ENCODE results near the gene DIS3L. TPM values are rescaled to one million over a fixed set of nuclear protein-coding genes. Genes with fewer than 3 reads are reported as not detected.

DIS3L gene
- total RNA-seq, 1 donor from 2014 or later = 18.6 TPM

DNA sequence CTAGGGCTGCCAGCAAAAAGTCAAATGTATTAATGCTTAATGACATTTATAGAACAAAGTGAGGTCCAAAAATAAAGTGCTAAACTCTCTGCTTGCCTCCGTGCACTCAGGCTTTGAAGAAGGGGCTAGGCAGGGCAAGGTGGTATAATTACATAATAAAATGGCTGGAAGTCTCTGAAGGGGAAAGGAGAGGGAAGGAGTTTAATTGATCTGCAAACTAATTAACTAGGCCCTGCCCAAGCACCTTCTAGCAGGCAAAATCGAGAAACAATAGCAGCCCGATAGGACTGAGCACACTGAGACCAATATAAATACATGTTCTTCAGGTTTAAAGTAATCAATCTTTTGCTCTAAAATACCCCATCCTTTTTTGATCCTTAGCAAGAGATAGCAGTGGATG, 13.0 kb downstream of the DIS3L start:
- TF ChIP-seq, protein P1, sequence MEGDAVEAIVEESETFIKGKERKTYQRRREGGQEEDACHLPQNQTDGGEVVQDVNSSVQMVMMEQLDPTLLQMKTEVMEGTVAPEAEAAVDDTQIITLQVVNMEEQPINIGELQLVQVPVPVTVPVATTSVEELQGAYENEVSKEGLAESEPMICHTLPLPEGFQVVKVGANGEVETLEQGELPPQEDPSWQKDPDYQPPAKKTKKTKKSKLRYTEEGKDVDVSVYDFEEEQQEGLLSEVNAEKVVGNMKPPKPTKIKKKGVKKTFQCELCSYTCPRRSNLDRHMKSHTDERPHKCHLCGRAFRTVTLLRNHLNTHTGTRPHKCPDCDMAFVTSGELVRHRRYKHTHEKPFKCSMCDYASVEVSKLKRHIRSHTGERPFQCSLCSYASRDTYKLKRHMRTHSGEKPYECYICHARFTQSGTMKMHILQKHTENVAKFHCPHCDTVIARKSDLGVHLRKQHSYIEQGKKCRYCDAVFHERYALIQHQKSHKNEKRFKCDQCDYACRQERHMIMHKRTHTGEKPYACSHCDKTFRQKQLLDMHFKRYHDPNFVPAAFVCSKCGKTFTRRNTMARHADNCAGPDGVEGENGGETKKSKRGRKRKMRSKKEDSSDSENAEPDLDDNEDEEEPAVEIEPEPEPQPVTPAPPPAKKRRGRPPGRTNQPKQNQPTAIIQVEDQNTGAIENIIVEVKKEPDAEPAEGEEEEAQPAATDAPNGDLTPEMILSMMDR (IDR thresholded peaks at IDR 0.05) = no peak
- H3K27ac Mint-ChIP-seq (ENCODE audit: unreplicated experiment) = no peak overlapping the region

DNA sequence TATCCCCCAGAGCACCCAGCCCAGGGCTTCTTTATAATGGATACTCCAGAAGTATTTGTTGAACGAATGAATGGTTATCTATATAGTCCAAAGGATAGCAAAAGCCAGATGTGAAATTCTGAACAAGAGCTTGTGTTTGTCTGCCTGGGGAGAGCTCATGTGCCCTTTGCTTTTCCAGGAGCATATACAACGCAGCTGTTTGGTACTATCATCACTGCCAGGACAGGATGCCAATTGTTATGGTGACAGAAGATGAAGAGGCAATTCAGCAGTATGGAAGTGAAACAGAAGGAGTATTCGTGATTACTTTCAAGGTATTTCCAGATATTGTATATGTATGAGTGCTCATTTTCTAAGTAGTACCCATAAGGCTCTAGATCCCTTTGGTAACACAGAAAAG, 15.2 kb downstream of the DIS3L start:
- H3K9me3 Mint-ChIP-seq (ENCODE audit: low read depth) = no peaks in the 10 kb centered on the region
- H3K27me3 Mint-ChIP-seq (ENCODE audit: low read depth) = no peaks in the 10 kb centered on the region
- no peak for DNase-seq (ENCODE audit: low spot score)
- TF ChIP-seq, protein P1 (IDR thresholded peaks at IDR 0.05) = no peak
- no peaks in the 10 kb centered on the region for H3K4me1 Mint-ChIP-seq (ENCODE audit: low read depth)
- H3K27ac Mint-ChIP-seq (ENCODE audit: unreplicated experiment) = no peak overlapping the region
- peaks cover 24% of the 10 kb centered on the region for H3K36me3 Mint-ChIP-seq (ENCODE audit: low read depth)
- H3K4me3 Mint-ChIP-seq (ENCODE audit: unreplicated experiment) = no peak overlapping the region

More for the DNA sequence above, 13.0 kb downstream of the DIS3L start:
- H3K27me3 Mint-ChIP-seq (ENCODE audit: low read depth) = no peaks in the 10 kb centered on the region
- no peak for DNase-seq (ENCODE audit: low spot score)
- H3K4me1 Mint-ChIP-seq (ENCODE audit: low read depth) = no peaks in the 10 kb centered on the region
- no peaks in the 10 kb centered on the region for H3K9me3 Mint-ChIP-seq (ENCODE audit: low read depth)
- peaks cover 14% of the 10 kb centered on the region for H3K36me3 Mint-ChIP-seq (ENCODE audit: low read depth)
- no peak overlapping the region for H3K4me3 Mint-ChIP-seq (ENCODE audit: unreplicated experiment)

DNA sequence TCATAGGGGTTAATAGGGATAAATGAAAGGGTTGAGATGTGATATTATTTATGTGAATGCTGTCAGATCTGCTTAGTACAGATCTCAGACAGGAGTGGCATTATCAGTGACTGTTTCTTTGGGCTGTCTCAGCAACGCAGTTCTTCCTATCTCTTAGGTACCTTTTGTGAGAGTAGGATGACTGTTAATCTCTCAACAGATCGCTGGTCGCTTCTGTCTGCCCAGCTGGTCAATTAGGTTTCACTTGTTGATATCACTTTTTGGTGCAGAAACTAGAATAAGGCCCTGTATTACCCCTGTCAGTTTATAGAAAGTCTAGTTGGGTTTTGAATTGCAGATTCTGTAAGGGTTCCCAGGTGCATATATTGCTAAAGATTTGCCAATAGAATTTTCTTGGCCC, 16.5 kb downstream of the DIS3L start:
- Mint-ChIP-seq H3K27me3 (ENCODE audit: low read depth) (no peaks in the 10 kb centered on the region), H3K4me3 (ENCODE audit: unreplicated experiment) (no peak overlapping the region), H3K27ac (ENCODE audit: unreplicated experiment) (no peak overlapping the region), H3K9me3 (ENCODE audit: low read depth) (no peaks in the 10 kb centered on the region), H3K36me3 (ENCODE audit: low read depth) (peaks cover 24% of the 10 kb centered on the region), H3K4me1 (ENCODE audit: low read depth) (no peaks in the 10 kb centered on the region)
- TF ChIP-seq, protein P1 (IDR thresholded peaks at IDR 0.05) = no peak
- no peak for DNase-seq (ENCODE audit: low spot score)

DNA sequence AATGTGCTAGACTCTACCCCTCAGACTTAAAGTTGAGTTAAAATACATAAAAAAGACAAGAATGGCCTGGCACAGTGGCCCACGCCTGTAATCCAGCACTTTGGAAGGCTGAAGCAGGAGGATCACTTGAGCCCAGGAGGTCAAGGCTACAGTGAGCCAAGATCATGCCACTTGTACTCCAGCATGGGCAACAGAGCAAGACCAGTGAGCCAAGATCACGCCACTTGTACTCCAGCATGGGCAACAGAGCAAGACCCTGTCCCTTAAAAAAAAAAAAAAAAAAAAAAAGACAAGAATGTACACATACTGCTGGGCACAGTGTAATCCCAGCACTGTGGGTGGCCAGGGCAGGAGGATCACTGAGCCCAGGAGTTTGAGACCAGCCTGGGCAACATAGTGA, 17.4 kb downstream of the DIS3L start:
- Mint-ChIP-seq H3K27me3 (ENCODE audit: low read depth) (no peaks in the 10 kb centered on the region), H3K4me1 (ENCODE audit: low read depth) (no peaks in the 10 kb centered on the region), H3K36me3 (ENCODE audit: low read depth) (peaks cover 29% of the 10 kb centered on the region), H3K27ac (ENCODE audit: unreplicated experiment) (no peak overlapping the region), H3K4me3 (ENCODE audit: unreplicated experiment) (no peak overlapping the region), H3K9me3 (ENCODE audit: low read depth) (no peaks in the 10 kb centered on the region)
- TF ChIP-seq, protein P1 (IDR thresholded peaks at IDR 0.05) = no peak
- no peak for DNase-seq (ENCODE audit: low spot score)

DNA sequence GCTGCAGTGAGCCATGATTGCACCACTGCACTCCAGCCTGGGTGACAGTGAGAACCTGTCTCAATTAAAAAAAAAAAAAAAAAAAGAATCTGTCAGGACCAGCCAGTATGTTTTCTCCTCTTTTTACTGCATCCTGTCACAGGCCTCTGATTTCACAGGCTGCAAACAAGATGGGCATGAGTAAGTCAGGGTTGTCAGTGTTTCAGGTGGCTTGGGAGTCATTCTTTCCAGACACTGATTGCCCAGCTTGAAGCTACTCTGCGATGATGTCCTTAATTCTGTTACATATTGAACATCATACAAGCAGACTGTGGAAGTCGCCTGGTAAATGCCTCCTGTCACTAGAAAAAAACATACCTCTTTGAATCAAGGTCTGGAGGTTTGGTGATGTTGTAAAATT, 18.8 kb downstream of the DIS3L start:
- no peak overlapping the region for H3K4me3 Mint-ChIP-seq (ENCODE audit: unreplicated experiment)
- no peaks in the 10 kb centered on the region for H3K4me1 Mint-ChIP-seq (ENCODE audit: low read depth)
- H3K36me3 Mint-ChIP-seq (ENCODE audit: low read depth) = peaks cover 38% of the 10 kb centered on the region
- no peaks in the 10 kb centered on the region for H3K9me3 Mint-ChIP-seq (ENCODE audit: low read depth)
- TF ChIP-seq, protein P1 (IDR thresholded peaks at IDR 0.05) = no peak
- no peaks in the 10 kb centered on the region for H3K27me3 Mint-ChIP-seq (ENCODE audit: low read depth)
- H3K27ac Mint-ChIP-seq (ENCODE audit: unreplicated experiment) = no peak overlapping the region
- no peak for DNase-seq (ENCODE audit: low spot score)
